Measurements from ENCODE around the gene HEATR5B.

DNA sequence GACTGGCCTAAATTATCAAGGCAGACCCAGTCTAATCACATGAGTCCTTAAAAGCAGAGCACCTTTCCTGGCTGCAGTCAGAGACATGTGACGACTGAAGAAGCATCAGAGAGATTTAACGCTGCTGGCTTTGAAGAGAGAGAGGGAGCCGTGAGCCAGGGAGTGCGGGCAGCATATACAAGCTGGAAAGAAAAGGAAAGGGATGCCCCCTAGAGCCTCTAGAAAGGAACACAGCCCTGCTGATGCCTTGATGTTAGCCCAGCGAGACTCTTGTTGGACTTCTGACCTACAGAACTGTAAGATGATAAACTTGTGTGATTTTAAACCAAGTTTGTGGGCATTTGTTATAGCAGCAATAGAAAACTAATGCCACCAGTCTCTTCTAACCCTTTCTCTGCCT, 58.1 kb downstream of the HEATR5B start:
- no peak for TF ChIP-seq EZH2 (optimal IDR thresholded peaks at IDR 0.05; ENCODE audit: low read depth, low read length)
- TF ChIP-seq, protein P1, sequence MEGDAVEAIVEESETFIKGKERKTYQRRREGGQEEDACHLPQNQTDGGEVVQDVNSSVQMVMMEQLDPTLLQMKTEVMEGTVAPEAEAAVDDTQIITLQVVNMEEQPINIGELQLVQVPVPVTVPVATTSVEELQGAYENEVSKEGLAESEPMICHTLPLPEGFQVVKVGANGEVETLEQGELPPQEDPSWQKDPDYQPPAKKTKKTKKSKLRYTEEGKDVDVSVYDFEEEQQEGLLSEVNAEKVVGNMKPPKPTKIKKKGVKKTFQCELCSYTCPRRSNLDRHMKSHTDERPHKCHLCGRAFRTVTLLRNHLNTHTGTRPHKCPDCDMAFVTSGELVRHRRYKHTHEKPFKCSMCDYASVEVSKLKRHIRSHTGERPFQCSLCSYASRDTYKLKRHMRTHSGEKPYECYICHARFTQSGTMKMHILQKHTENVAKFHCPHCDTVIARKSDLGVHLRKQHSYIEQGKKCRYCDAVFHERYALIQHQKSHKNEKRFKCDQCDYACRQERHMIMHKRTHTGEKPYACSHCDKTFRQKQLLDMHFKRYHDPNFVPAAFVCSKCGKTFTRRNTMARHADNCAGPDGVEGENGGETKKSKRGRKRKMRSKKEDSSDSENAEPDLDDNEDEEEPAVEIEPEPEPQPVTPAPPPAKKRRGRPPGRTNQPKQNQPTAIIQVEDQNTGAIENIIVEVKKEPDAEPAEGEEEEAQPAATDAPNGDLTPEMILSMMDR (IDR thresholded peaks at IDR 0.05; ENCODE audit: low read length): no peak
- no peak for TF ChIP-seq EZH2phosphoT487 (IDR thresholded peaks at IDR 0.05; ENCODE audit: low read length)
